Measurements from ENCODE around the gene PDCD2L.

DNA sequence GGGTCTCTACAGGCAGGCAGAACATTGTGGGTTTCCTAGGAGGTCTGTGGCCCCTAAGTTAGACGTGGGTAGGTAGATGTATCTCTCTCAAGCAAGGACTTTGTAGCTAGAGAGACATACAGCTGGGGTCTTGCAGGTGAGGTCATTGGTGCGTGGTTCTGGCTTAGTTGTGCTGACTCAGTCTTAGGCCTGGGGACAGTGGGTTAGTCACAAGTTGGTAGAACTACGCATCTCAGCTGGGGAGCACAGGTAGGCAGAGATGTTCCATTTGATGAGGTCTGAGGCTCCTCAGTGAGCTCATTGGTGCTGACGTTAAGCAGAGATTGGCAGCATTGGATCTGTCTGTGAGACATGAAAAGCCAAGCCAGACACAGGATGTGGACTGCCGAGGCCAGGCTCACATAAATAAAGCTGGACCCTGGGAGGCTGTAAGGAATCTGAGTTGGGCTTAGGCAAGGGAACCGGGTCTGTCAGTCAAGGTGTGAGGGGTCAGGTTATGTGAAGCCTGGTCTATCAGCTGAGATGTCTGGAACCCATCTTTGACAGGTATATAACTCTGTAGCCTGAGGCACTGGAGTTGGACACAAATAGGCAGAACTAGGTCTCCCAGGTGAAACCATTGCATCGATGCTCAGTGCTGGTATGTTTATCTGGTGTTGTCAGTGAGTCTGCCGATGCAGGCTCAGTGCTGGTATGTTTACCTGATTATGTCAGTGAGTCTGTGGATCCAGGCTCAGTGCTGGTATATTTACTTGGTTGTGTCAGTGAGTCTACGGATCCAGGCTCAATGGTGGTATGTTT, 17.4 kb upstream of the PDCD2L start:
- TF ChIP-seq, protein P1, sequence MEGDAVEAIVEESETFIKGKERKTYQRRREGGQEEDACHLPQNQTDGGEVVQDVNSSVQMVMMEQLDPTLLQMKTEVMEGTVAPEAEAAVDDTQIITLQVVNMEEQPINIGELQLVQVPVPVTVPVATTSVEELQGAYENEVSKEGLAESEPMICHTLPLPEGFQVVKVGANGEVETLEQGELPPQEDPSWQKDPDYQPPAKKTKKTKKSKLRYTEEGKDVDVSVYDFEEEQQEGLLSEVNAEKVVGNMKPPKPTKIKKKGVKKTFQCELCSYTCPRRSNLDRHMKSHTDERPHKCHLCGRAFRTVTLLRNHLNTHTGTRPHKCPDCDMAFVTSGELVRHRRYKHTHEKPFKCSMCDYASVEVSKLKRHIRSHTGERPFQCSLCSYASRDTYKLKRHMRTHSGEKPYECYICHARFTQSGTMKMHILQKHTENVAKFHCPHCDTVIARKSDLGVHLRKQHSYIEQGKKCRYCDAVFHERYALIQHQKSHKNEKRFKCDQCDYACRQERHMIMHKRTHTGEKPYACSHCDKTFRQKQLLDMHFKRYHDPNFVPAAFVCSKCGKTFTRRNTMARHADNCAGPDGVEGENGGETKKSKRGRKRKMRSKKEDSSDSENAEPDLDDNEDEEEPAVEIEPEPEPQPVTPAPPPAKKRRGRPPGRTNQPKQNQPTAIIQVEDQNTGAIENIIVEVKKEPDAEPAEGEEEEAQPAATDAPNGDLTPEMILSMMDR (conservative IDR thresholded peaks at IDR 0.05; ENCODE audit: low read depth, low read length): no peak
- no peak for TF ChIP-seq EZH2 (IDR thresholded peaks at IDR 0.05; ENCODE audit: borderline replicate concordance, low read depth, low read length, poor library complexity, severe bottlenecking)
